HG03521 (cell line): ENCODE measurements around the gene ARL9.

ENCODE experiments used
- ATAC-seq: cut with Tn5 transposase; IDR thresholded peaks from one replicate; pipeline ENCODE4 v1.9.1; 2021; ENCODE audit warnings: mild to moderate bottlenecking, moderate library complexity; ENCODE audit not compliant: unreplicated experiment

Gene ARL9

DNA sequence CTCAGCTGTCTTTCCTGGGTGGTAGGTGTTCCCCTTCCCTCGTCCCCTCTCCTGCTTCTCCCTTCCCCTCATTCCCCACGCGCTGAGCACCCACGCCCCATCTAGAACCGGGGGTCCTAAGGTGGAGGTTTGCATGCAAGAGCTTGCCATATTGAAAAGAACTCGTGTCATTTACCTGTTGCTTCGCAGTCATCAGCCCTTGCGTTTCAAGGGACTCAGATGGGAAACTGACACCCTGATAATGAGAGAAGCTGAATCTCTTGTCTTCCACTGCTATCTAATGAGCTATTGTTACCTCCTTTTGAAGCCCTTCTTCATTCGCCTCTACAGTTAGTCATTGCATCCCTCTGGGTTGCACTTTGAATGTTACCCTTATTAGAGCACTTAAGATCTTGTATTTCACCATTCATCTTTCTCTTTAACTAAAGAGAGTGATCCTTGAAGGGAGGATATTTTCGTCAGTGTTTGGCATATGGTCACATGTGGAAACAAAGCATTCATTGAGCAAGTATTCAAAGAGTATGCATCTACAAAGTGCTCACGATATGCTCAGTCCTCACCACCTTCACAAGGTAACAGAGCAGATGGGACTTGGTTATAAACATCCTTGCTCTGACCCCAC lies 25.7 kb downstream of the ARL9 start:
- no peak for ATAC-seq

DNA sequence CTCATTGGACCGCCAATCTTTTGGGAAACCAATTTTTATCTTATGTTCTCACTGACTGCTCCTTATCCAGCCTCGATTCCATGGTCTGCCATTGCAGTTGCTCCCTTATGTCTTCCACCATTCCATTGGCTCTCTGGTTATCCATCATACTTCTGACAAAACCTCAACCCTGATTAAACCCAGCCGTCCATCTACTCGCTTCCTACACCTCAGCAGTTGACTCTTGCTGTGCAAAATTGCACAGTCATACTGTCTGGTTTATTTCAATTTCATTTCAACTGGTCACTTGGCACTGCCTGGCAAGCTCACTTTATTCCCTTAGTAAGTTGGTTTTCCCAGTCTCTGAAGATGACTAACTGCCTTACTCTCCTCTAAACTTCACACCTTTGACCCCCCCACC lies 26.2 kb downstream of the ARL9 start:
- no peak for ATAC-seq

DNA sequence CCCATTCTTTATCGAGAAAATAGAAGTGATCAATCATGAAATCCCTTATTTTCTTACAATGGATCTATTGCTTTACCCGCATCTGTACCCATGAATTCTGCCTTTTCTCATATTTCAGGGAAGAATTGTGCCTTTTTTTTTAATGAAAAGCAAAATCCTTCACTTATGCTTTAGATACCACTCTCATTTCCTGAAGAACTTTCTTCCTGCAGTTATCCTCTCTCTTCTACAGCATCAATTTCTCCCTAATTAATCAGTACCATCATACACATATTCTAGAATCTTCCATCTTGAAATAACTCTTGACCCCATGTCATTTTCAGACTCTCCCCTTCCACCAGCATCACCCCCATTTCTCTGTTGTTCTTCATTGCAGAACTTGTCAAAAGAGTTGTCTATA lies 26.6 kb downstream of the ARL9 start:
- no peak for ATAC-seq

DNA sequence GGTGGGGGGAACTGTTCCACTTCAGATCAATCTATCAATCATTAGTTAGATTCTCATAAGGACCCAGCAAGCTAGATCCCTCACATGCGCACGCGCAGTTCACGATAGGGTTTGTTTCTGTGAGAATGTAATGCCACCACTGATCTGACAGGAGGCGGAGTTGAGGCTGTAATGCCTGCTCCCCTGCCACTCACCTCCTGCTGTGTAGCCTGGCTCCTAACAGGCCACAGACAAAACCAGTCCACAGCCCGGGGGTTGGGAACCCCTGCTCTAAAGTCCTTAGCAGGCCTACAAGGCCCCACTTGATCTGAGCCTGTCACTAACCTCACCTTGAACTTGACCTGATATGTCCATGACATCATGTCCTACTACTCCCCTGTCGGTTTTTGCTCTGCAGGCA lies 30.3 kb downstream of the ARL9 start:
- no peak for ATAC-seq

DNA sequence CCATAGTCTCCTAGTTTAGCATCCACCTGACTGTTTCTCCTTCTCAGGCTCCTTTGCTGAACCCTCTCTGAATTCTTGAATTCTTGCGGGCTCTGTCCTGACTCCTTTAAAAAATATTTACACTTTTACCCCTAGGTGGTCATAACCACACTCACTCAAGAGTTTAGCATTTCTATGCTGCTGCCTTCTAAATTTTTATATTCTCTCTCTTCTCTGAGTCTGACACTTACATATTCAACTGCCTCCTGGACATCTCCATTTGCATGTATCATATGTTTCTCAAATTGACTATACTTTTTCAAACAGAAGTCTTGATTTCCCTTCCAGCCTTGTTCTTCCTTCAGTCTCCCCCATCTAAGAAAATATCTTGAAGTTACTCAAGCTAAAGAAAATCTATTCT lies 31.6 kb downstream of the ARL9 start:
- no peak for ATAC-seq

DNA sequence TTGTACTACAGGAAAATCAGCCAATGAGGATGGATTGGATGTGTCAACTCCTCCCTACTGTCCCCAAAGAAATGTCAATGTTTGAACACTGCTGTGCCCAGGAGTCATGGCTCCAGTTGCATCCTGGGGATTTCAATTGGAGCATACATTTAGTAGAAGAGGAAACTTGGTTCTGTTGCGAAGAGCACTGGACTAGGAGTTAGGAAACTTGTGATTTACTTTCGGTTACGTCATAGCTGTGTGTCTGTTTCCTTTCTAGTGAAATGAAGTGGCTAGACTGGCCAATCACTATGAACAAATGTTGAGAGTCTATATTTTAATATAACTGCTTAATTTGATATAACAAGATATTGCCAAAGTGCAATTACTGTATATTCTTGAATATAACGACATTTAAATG lies 35.2 kb downstream of the ARL9 start:
- ATAC-seq = no peak

DNA sequence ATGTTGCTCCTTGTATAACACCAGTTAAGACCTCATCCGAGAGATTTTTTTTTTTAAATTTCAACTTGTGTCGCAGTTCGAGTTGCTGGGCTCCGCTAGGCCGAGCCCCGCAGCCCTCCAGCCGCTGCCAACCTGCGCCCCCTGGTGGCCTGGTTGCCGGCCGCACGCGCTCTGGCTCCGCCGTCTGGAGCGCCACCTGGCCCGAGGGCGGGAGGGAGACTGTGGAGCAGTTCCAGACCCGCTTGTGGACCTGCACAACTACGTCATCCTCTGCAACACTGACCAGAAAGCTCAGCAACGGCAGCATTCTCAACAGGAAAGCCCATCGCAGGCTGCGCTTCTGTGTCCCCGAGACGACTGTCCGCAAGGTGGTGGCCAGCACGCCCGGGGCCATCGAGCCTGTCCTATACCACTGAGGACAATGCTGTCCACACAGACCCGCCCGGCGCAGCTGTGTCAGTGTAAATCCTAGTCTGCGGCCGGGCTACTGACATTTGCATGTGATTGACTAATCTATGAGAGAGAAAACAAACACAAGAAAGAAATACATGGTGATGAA lies 39.1 kb downstream of the ARL9 start:
- ATAC-seq = peak; percentile 89

DNA sequence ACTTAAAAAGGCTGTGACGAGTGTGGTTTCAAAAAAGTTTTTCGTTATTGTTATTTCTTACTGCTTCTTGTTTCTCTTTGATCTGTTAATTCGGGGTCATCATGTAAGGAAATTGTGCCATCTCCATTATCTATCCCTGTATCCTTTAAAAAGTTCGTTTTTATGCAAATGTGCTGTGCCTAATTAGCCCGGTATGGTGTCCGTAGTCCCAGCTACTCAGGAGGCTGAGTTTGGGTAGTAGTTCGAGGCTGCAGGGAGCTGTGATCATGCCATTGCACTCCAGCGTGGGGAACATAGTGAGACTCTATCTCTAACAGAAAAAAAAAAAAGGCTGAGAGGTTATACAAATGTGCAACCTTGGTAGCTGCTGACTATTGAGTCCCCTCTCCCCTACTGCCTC lies 45.1 kb downstream of the ARL9 start:
- no peak for ATAC-seq

DNA sequence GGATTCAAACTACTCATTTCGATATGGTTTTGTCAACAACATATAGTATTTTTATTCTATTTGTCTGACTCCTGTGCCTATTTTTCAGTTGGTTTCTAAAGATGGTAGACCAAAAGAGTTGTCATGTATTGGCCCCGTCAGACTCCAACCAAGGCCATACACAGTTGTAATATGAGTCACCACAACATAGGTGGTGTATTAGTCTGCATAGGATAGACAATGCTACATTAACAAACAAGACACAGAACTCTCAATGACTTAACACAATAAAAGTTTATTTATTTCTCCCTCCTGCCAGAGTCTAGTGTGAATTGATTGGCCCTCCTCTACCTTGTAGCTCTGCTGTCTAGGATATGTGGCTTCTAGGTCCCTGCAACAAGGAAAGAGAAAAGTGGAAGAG lies 45.9 kb downstream of the ARL9 start:
- ATAC-seq = no peak

DNA sequence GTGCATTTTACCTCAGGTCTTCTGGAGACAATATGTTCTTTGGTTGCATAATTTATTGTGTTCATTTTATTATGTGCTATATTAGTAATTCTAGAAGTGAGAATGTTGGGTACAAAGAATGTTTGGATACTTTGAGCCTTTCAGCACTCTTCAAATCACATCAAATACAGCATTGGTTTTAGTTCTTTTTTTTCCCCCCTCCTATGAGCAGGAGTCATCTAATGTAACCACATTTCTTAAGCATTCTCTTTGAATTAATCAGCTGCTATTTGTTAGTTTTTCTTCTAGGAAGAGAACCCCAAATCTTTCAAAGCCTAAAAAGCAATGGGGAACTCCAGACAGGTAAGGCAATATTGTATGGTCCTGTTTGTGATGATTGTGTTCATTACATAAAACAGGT lies 46.7 kb downstream of the ARL9 start:
- ATAC-seq = no peak

DNA sequence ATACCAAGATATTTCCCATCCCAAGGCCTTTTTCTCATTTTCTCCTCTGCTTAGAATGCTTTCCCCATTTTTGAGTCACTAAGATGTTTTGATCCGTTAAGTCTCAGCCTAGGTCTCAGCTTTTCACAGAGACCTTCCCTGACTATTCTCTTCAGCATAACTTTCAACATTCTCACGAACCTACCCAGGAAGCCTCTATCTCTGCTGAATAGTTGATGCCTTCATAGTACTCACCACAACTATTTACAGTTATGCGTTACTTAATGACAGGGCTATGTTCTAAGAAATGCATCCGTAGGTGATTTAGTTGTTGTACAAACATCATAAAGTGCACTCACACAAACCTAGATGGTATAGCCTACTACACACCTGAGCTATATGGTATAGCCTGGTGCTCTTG lies 64.5 kb downstream of the ARL9 start:
- no peak for ATAC-seq
